CD4-positive, alpha-beta T cell treated with Interferon gamma for 1 hour (primary cell): ENCODE data around the gene KLHDC3.
A peak's percentile ranks its signal among the peaks of the same experiment; 100 is the strongest.
"Not testable (repeated sequence)": the region's sequence is repeated elsewhere in the genome, so short reads cannot be mapped to it uniquely, and the experiment has no call there.

ENCODE experiments used
- DNase-seq: peaks from one replicate; pipeline ENCODE4 v3.0.0-alpha.2; 2020

Gene KLHDC3

DNA sequence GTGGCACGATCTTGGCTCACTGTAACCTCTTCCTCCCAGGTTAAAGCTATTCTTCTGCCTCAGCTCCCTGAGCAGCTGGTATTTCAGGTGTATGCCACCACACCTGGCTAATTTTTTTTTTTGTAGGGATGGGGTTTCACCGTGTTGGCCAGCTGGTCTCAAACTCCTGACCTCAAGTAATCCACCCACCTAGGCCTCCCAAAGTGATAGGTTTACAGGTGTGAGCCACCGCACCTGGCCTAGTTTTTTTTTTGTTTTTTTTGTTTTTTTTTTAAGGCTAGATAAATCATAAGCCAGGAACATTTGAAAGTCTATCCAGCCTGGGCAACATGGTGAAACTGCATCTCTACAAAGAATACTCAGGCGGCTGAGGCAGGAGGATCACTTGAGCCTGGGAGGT is 18.3 kb downstream of the KLHDC3 start:
- no peak for DNase-seq

DNA sequence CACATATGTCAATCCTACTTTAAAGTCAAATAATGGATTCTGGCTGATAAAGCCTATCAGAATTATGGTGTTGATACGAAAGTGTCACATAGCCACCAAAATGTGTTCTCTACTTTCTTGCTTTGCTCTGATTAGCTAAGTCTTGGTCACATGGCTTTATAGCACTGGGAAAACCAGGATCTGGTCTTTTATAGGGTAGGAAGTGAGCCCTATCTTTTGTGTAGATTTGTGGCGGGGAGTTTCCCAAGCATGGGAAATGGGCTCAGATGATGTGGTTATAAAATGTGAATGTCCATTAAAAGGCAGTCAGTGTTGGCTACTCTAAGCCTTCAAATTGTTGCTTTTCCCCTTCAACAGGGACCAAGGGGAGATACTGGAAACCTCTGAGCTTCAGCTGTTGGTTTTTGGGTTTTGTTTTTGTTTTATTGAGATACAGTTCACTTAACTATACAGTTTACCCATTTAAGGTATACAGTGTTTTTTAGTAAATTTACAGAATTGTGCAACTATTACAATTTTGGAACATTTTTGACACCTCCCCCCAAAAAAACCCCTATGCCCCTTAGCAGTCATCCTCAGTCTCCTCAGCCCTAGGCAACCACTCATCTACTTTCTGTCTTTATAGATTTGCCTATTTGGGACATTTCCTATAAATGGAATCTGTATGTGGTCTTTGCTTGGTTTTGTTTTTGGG is 19.6 kb downstream of the KLHDC3 start:
- no peak for DNase-seq

GRCh38 chr6:43034190-43034525 is 20.1 kb downstream of the KLHDC3 start:
- no peak for DNase-seq

GRCh38 chr6:43035495-43036194 is 21.6 kb downstream of the KLHDC3 start:
- DNase-seq: no peak

GRCh38 chr6:43036712-43037111 is 22.7 kb downstream of the KLHDC3 start:
- DNase-seq: no peak

- DNase-seq: no peak
Measured at GRCh38 chr6:43037197-43037596, 23.1 kb downstream of the KLHDC3 start.

- no peak for DNase-seq
Measured at GRCh38 chr6:43037706-43038105, 23.7 kb downstream of the KLHDC3 start.

GRCh38 chr6:43038727-43039126 is 24.7 kb downstream of the KLHDC3 start:
- DNase-seq: no peak

DNA sequence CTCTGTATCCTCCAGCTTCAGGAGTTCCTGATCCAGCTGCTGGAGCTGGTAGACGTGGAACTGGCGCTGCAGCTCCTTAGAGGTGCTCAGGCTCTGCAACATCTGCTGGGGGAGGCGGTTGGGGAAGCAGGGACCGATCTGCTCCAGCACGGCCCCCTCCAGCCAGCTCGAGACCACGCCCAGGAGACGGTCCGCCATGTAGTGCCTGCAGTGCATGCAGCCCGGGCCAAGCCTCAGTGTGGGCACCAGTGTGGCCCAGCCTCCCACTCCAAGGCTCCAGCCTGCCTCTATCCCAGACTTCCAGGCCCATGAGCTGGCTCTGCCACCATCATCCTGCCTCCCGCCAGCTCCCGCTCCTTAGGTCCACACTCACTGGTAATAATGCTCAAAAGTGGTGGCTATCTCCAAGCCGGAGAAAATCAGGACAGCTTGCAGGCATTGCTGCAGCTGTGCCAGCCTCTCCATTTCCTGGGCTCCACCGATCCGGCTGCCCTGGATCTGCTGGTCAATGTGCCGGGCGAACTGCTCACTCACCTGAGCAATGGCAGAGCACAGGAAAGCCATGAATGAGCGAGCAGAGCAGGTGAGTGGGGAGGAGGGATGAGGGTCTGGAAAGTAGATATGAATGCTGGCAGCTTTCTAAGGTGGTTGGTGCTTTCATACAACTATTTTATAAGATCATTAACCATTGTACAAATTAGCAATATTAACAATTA is 26.7 kb downstream of the KLHDC3 start:
- DNase-seq: no peak

DNA sequence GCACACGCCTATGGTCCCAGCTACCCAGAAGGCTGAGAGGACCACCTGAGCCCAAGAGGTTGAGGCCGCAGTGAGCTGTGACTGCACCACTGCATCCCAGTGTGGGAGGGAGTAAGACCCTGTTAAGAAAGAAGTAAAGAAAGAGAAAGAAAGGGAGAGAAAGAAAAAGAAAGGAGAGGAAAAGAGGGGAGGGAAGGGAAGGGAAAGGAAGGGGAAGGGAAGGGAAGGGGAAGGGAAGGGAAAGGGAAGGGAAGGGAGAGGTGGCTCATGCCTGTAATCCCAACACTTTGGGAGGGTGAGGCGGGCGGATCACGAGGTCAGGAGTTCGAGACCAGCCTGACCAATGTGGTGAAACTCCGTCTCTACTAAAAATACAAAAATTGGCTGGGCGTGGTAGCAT is 27.4 kb downstream of the KLHDC3 start:
- not testable (repeated sequence) for DNase-seq

DNA sequence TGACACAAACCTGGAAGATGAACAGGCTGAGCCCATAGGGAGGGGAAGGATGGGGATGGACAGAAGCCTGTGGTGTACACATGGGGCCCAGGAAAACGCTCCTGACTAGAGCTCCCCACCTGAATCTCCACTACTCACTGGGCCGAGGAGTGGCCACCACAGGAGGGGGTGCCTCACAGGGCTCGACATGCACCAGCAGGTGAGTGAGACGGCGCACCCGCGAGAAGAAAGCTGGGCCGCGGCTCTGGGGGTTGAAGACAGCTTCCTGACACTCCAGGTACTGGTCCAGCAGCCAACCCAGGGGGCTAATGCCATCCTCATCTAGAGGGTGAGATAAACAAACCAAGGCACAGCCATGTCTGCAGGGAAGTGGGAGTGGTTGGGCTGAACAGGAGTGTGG is 29.3 kb downstream of the KLHDC3 start:
- DNase-seq: no peak

- no peak for DNase-seq
Measured at GRCh38 chr6:43045371-43045930, 31.4 kb downstream of the KLHDC3 start.

GRCh38 chr6:43047998-43048397 is 33.9 kb downstream of the KLHDC3 start:
- DNase-seq: no peak

DNA sequence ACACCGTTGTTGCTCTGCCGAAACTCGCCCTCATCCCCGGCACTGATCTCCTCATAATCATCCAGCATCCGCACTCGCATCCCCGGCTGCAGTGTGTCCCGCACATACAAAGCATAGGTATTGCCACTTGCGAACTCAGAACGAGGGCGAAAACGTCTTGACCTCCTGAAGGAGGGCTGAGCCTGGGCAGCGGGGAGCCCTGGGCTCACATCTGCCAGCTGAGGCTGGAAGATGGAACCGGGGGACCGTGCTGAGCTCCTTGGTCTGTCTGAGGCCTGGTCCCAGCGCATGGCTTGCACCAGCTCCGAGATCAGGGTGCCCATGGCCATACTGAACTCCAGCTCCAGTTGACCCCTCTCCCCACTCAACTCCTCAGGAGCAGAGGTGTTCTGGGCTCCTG is 36.9 kb downstream of the KLHDC3 start:
- no peak for DNase-seq

DNA sequence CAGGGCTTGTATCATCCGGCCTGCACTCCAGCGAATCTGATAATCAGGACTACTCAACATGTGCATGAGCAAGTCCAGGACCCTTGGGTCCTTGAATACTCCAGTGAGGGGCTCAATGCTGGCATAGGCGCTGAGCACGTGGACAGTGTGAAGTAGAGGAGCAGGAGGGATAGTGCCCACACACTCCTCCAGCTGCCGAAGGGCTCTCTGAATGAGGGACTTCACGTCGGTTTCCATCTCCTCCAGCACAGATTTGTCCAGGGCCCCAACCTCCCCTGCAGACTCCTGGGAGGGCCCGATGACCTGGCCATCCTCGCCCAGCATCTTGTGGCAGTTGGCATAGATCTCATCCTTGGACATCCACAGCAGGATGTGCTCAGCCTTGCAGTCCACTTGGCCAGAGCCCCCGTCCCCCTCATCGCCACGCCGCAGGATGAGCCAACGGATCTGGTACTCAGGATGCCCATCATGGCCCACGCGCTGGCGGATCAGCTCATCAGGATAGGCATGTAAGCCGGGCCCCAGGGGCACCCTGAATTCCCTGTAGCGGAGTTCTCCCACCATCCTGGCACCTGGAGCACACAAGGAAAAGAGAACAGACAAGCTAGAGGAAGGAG is 38.3 kb downstream of the KLHDC3 start:
- no peak for DNase-seq

- no peak for DNase-seq
Measured at GRCh38 chr6:43052842-43053544, 38.9 kb downstream of the KLHDC3 start.

DNA sequence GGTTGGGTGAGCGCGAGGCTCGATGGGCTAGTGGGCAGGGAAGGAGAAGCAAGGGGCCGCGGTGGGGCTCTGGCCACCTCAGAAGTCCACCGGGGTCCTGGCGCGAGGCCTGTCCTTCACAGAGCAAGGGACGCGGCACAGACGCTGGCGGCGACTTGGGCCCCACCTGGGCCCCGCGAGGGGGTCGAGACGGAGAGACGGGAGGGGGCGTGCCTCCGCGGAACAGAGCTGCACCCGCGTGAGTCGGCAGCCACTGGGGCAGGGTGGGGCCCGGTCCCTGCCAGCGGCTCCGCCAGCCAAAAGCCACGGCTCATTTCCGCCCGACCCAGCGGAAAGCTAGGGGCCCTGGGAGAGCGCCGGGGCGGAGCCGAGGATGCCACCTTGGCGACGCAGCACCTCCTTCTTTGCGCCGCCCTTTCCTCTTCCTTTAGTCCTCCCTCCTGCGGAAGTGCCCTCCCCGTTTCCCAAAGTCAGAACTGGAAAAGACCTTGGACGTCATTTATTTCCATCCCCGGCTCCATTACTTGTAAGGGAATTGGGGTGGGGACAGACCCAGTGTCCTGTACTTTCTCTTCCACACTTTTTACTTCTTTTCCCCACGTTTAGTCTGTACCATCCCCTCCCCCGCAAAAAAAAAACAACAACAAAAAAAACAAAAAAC is 39.6 kb downstream of the KLHDC3 start, which contains the start of gene CUL7:
Gene CUL7 (minus strand): TSS at position 307 of the 661 bp plus-strand sequence. CDS start 1,063 bp downstream, outside the sequence.
- peak; percentile 85 for DNase-seq

DNA sequence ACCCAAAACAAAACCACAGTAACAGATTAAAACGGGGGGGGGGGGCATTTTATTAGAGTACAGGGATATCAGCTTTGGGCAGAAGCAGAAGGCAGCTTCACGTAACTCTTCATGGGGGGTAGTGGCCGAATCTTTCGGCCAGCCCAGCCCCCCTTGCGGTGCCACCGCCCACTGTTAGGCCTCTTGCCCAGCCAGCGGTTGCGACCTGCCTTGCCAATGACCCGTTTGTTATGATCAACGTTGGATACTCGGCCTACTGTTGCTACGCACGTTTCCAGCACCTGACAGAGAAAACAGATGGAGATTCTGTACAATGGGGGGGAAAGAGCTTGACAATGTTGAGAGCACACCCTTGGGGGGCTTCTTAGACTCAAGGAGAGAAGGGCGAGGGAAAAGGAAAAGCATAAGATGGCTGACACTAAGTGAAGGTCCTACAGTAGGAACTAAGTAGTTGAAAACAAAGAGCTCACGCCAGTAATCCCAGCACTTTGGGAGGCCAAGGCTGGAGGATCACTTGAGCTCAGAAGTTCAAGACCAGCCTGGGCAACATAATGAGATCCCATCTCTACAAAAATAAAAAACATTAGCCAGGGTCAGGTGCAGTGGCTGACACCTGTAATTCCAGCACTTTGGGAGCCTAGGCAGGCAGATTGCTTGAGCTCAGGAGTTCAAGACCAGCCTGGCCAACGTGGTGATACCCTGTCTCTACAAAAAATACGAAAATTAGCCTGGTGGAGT is 40.3 kb downstream of the KLHDC3 start:
- DNase-seq: no peak

DNA sequence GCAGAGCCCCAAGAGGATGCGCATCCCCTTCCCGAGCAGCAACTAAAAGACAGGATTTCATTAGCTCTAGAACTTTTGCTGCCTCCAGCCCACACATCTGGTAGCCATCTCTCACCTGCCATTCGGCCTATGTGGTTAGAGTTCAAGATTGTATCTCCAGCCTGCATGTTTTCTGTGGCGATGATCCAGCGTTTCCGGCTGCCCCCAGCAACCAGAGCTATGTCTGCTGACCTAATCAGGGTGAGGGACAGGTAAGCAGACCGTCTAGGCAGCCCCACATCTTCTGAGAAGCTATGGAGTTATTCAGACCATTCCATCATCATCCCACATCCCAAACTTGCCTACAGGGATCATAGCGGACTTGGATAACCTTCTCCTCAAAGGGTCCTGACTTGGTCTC is 41.9 kb downstream of the KLHDC3 start:
- no peak for DNase-seq

GRCh38 chr6:43058531-43058930 is 44.5 kb downstream of the KLHDC3 start:
- no peak for DNase-seq
